Measurements from ENCODE around the gene HESX1.

- TF ChIP-seq, protein P1, sequence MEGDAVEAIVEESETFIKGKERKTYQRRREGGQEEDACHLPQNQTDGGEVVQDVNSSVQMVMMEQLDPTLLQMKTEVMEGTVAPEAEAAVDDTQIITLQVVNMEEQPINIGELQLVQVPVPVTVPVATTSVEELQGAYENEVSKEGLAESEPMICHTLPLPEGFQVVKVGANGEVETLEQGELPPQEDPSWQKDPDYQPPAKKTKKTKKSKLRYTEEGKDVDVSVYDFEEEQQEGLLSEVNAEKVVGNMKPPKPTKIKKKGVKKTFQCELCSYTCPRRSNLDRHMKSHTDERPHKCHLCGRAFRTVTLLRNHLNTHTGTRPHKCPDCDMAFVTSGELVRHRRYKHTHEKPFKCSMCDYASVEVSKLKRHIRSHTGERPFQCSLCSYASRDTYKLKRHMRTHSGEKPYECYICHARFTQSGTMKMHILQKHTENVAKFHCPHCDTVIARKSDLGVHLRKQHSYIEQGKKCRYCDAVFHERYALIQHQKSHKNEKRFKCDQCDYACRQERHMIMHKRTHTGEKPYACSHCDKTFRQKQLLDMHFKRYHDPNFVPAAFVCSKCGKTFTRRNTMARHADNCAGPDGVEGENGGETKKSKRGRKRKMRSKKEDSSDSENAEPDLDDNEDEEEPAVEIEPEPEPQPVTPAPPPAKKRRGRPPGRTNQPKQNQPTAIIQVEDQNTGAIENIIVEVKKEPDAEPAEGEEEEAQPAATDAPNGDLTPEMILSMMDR (conservative IDR thresholded peaks at IDR 0.05; ENCODE audit: low read length), result no peak
- no peak for TF ChIP-seq EZH2phosphoT487 (IDR thresholded peaks at IDR 0.05; ENCODE audit: borderline replicate concordance, low read depth, low read length)
Measured at GRCh38 chr3:57152151-57153143, 47.3 kb downstream of the HESX1 start.

Data from OCI-LY7 (cell line).